WI38 (cell line): ENCODE measurements around the gene ARHGEF38.

Source experiments
- H3K4me3 ChIP-seq: 2 replicates; pipeline ENCODE4 v1.5.1; 2011; ENCODE audit warnings: low read depth, mild to moderate bottlenecking, control low read depth, low read length
- CTCF ChIP-seq: IDR thresholded peaks from 2 replicates; pipeline ENCODE4 v1.5.1; 2012; ENCODE audit warnings: low read depth, mild to moderate bottlenecking, control low read depth, low read length

Gene ARHGEF38

GRCh38 chr4:105556206-105556605 lies 3.8 kb downstream of the ARHGEF38 start:
- no peak for TF ChIP-seq CTCF
- no peak overlapping the region for H3K4me3 ChIP-seq

GRCh38 chr4:105558277-105558676 lies 5.9 kb downstream of the ARHGEF38 start:
- no peak for TF ChIP-seq CTCF
- no peak overlapping the region for H3K4me3 ChIP-seq

- H3K4me3 ChIP-seq: no peak overlapping the region
- no peak for TF ChIP-seq CTCF
These were observed 8.0 kb downstream of the ARHGEF38 start for GRCh38 chr4:105560421-105560848.

GRCh38 chr4:105563352-105563751 lies 10.9 kb downstream of the ARHGEF38 start:
- TF ChIP-seq CTCF: no peak
- H3K4me3 ChIP-seq: no peak overlapping the region

- no peak for TF ChIP-seq CTCF
- no peak overlapping the region for H3K4me3 ChIP-seq
These were observed 16.2 kb downstream of the ARHGEF38 start for GRCh38 chr4:105568584-105568983.

GRCh38 chr4:105569057-105569865 lies 16.8 kb downstream of the ARHGEF38 start:
- H3K4me3 ChIP-seq: no peak overlapping the region
- TF ChIP-seq CTCF: no peak

- no peak overlapping the region for H3K4me3 ChIP-seq
- TF ChIP-seq CTCF: no peak
These were observed 17.4 kb downstream of the ARHGEF38 start for GRCh38 chr4:105569866-105570236.
